Cerebellar nuclear complex (tissue), 1 donor: ENCODE data around the gene ALDH3A2.

Experiments
- DNase-seq, 2 experiments: peaks; one replicate each; lab custom pipeline; 2025; lab: John Stamatoyannopoulos, UW

Gene ALDH3A2

GRCh38 chr17:19716108-19717030 is 67.8 kb downstream of the ALDH3A2 start, which contains the start of gene SLC47A2:
Gene SLC47A2, minus strand, starts transcription at chr17:19716584. Its CDS starts 29 bp downstream, at chr17:19716555.
- no peak for DNase-seq

DNA sequence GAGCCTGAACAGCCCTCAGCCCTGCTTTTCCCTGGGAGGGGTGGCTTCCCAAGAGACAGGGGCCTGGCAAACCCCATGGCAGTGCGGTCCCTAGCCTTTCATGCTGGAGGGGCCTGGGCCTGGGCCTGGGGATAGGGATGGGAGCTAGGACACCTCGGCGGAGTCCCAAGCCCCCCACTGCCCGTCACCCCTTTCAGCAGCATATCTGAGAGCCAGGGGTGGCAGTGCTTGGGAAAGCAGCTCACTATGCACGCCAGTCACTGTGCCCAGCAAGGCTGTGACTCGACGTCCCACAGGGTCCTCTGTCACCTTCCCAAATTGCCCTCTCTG is 68.4 kb downstream of the ALDH3A2 start:
- no peak for DNase-seq

DNA sequence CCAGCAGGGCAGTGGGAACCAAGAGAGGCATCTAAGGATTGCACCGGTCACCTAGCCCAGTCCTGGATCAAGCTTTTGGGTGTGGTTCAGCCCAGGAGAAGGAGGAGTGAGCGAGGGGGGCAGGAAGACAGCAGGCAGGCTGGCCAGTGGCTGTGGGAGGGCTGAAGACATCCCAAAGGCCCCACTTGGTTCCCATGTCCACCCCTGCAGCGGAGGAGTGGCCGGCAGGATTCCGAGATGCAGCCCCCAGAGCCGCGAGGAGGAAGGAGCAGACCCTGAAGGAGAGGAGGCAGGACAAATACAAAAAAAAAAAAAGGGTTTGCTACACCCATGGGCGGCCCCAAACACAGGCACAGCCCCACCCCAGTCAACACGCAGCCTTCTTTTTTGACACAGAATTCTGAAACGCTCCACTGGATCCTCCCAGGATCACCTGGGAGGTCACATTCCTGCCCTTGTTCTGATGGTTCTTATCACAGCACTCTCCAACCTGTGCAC is 68.9 kb downstream of the ALDH3A2 start:
- no peak for DNase-seq

DNA sequence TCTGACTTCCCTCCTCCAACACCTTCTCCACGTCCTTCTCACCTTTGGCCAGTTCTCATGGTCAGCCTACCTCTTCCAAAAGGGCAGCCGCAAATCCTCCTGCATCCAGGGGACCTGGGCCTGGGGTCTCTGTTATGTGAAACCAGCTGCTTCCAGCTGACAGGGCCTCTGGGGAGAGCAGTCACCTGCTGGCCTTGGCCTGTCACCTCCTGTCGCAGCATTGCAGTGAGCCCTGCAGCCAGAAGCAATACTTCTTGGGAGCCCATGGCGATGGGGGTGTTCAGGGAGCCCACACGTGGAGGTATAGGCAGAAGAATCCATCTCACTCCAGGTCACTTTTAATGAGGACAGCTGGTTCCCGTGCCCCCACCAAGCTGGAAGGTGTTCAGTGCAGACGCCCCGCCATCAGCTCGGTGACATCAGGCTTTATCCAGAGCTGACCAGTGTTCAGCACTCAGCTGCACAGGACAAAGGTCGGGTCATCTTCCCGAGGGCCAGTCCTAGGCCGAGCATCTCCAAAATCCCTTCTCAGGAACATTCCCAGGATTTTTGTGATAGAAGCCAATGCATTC is 69.6 kb downstream of the ALDH3A2 start:
- no peak for DNase-seq

- DNase-seq: no peak
These were observed 70.2 kb downstream of the ALDH3A2 start for GRCh38 chr17:19718613-19719354.

GRCh38 chr17:19719355-19720209 is 71.0 kb downstream of the ALDH3A2 start:
- DNase-seq: no peak

DNA sequence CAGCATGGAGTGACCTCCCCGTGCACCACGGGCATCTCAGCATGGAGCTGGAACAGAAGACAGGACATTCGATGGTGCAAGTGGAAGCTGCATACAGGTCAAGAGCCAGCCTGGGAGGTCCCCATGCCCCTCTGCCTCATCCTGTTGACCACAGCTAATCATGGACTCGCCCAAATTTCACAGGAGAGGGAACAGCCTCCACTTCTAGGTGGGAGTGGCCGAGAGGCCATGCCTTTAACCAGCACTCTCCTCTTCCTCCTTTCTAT is 71.6 kb downstream of the ALDH3A2 start:
- no peak for DNase-seq

- no peak for DNase-seq
These were observed 72.3 kb downstream of the ALDH3A2 start for GRCh38 chr17:19720631-19721426.

- DNase-seq: no peak
These were observed 75.4 kb downstream of the ALDH3A2 start for GRCh38 chr17:19723964-19724363.

DNA sequence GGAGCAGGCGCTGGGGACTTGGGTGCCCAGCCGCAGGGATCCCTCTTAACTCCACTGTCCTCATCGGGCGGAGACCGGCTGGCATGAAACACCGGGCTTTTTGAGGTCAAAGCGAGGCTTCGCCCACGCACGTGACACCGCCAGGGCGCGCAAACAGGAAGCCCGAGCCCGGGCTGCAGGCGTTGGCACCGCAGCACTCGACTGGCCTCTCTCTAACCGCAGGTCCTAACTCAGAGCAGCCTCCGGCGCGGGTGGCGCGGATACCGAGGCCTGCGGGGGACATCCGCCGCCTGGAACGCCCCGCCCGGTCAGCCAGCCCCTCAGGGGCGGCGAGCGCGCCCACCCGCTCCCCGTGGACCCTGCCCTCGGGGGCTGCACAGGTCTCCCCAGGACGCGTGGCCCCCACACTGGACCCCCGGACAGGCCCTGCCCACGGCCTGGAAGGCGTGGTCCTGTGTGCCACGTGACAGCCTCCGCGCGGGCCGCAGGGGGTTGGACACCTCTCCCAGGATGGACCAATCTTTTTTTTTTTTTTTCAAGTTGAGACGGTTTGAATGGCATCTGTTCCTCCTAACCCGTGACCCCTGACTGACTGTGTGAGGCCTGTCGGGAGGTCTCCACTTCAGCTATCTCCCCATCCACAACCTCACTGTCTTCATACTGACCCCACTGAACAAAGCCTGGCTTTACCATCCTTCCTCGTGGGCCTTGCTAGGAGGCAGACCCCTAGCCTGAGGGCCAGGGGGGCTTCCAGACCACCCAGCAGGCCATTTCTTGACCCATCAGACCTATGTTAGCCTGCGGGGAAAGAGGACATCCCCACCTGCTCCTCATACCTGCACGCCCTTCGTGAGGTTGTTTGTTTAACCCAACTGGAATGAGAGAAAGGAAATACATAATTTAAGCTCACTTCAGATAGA is 76.2 kb downstream of the ALDH3A2 start:
- no peak for DNase-seq

- DNase-seq: no peak
These were observed 76.9 kb downstream of the ALDH3A2 start for GRCh38 chr17:19725486-19725885.

GRCh38 chr17:19726631-19727376 is 78.3 kb downstream of the ALDH3A2 start:
- DNase-seq: no peak
